ENCODE measurements around the gene ASIC2. TPM values are rescaled to one million over a fixed set of nuclear protein-coding genes. Genes with fewer than 3 reads are reported as not detected.

The ASIC2 gene
- total RNA-seq, 1 experiment from 2014 or later, result not detected

- intact Hi-C loops (cut with micrococcal nuclease), result no loop called here
- no peaks in the 10 kb centered on the region for H3K36me3 ChIP-seq (ENCODE audit: control insufficient read depth in 1 of 2, insufficient read depth in 2 of 2, low read length in 2 of 2)
- no peak overlapping the region for H3K4me2 ChIP-seq (ENCODE audit: low read length)
- H3K4me1 ChIP-seq (ENCODE audit: control insufficient read depth in 1 of 2, insufficient read depth in 2 of 2, low read length in 2 of 2), result peaks cover 0 to 12% of the 10 kb centered on the region in 2 experiments; a peak in 3 of 4 replicates
- H3K79me2 ChIP-seq (ENCODE audit: insufficient read depth, low read length), result no peaks in the 10 kb centered on the region
- no peak for ATAC-seq
- H3K27ac ChIP-seq (ENCODE audit: low read depth, low read length), result no peak overlapping the region
- POLR2A ChIA-PET, result no interaction called here
- no peak overlapping the region for H2AFZ ChIP-seq (ENCODE audit: low read depth, low read length, poor library complexity, severe bottlenecking)
- no peak overlapping the region for H3K9ac ChIP-seq (ENCODE audit: low read length)
- 0 out of 2 replicates have a peak, but pooled peaks cover 11% of the 10 kb centered on the region for H3K27me3 ChIP-seq (ENCODE audit: insufficient read depth, low read length)
- no peak for TF ChIP-seq SIN3A (IDR thresholded peaks at IDR 0.05; ENCODE audit: low read depth)
- no peak for TF ChIP-seq REST (IDR thresholded peaks at IDR 0.05; ENCODE audit: low read depth)
- TF ChIP-seq SRF (IDR thresholded peaks at IDR 0.05; ENCODE audit: low read depth), result no peak
- TF ChIP-seq CEBPB (IDR thresholded peaks at IDR 0.05; ENCODE audit: low read depth), result no peak
- no peak for TF ChIP-seq FOSL1 (IDR thresholded peaks at IDR 0.05; ENCODE audit: low read depth)
- TF ChIP-seq EGR1 (IDR thresholded peaks at IDR 0.05; ENCODE audit: low read depth), result no peak
- no peak for TF ChIP-seq ZNF274 (IDR thresholded peaks at IDR 0.05; ENCODE audit: low read depth, low read length)
- no peak for TF ChIP-seq SP1 (IDR thresholded peaks at IDR 0.05; ENCODE audit: low read depth)
- no peak for TF ChIP-seq CBX3 (IDR thresholded peaks at IDR 0.05; ENCODE audit: low read depth)
- TF ChIP-seq CTCF (IDR thresholded peaks at IDR 0.05 in 2 of 3, conservative IDR thresholded peaks at IDR 0.05 in 1 of 3; ENCODE audit: borderline replicate concordance in 1 of 3, insufficient read depth in 1 of 3, low read depth in 2 of 3, low read length in 2 of 3), result no peak
- TF ChIP-seq EZH2phosphoT487 (IDR thresholded peaks at IDR 0.05; ENCODE audit: borderline replicate concordance), result no peak
- no peak for TF ChIP-seq YY1 (IDR thresholded peaks at IDR 0.05; ENCODE audit: extremely low read depth, insufficient replicate concordance, low read depth, low read length)
- no peak for TF ChIP-seq JUND (IDR thresholded peaks at IDR 0.05)
- TF ChIP-seq, protein P1, sequence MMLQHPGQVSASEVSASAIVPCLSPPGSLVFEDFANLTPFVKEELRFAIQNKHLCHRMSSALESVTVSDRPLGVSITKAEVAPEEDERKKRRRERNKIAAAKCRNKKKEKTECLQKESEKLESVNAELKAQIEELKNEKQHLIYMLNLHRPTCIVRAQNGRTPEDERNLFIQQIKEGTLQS (IDR thresholded peaks at IDR 0.05), result no peak
- TF ChIP-seq, protein P2, sequence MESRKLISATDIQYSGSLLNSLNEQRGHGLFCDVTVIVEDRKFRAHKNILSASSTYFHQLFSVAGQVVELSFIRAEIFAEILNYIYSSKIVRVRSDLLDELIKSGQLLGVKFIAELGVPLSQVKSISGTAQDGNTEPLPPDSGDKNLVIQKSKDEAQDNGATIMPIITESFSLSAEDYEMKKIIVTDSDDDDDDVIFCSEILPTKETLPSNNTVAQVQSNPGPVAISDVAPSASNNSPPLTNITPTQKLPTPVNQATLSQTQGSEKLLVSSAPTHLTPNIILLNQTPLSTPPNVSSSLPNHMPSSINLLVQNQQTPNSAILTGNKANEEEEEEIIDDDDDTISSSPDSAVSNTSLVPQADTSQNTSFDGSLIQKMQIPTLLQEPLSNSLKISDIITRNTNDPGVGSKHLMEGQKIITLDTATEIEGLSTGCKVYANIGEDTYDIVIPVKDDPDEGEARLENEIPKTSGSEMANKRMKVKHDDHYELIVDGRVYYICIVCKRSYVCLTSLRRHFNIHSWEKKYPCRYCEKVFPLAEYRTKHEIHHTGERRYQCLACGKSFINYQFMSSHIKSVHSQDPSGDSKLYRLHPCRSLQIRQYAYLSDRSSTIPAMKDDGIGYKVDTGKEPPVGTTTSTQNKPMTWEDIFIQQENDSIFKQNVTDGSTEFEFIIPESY (IDR thresholded peaks at IDR 0.05; ENCODE audit: extremely low read depth, insufficient replicate concordance, low read length), result no peak
- no peaks in the 10 kb centered on the region for H4K20me1 ChIP-seq (ENCODE audit: insufficient read depth)
- RAD21 ChIA-PET (ENCODE audit: low non-redundant PET in 1 of 2, low total read pairs in 2 of 2, uncharacterized antibody in 2 of 2, unreplicated experiment in 2 of 2), result no interaction called here
- CTCF ChIA-PET, result no interaction called here
- no peak for DNase-seq (ENCODE audit: low read depth, low spot score)
- no peaks in the 10 kb centered on the region for H3K9me2 ChIP-seq (ENCODE audit: insufficient read depth)
- no peak overlapping the region for H3K4me3 ChIP-seq (replicated peaks in 1 of 2; ENCODE audit: low read depth in 1 of 2, low read length in 2 of 2)
- BruUV-seq (replicated peaks), result no TSS peak
- H3K9me3 ChIP-seq (ENCODE audit: control insufficient read depth in 1 of 2, insufficient read depth in 1 of 2, low read depth in 1 of 2, low read length in 2 of 2), result no peaks in the 10 kb centered on the region
These were observed 183.6 kb downstream of the ASIC2 start for GRCh38 chr17:33109336-33110072.
